ENCODE measurements around the gene CACNA1A.
"Not testable (repeated sequence)": the region's sequence is repeated elsewhere in the genome, so short reads cannot be mapped to it uniquely, and the experiment has no call there.

The CACNA1A gene

DNA sequence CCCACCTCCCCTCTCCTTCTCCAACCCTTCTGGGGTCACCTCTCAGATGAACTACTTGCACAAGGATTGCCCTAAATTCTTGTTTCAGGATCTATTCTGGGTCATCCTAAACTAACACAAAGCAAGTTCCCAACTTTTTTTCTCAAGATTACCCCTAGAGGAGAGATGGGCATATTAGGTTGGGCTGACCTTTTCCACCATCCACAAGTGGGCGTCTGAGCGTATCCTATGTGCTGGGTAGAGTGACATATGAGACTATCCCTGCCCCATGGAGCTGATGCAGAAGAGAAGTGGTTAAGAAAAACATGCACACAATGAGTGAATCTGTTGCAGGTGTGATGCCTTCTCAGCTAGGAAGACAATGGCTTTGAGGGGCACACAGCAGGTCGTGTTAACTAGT, 132.7 kb downstream of the CACNA1A start:
- H3K4me3 ChIP-seq (ENCODE audit: low read depth, low read length), result no peak overlapping the region
- TF ChIP-seq CTCF (conservative IDR thresholded peaks at IDR 0.05; ENCODE audit: low read depth, low read length), result no peak
- DNase-seq (ENCODE audit: low read depth), result no peak

DNA sequence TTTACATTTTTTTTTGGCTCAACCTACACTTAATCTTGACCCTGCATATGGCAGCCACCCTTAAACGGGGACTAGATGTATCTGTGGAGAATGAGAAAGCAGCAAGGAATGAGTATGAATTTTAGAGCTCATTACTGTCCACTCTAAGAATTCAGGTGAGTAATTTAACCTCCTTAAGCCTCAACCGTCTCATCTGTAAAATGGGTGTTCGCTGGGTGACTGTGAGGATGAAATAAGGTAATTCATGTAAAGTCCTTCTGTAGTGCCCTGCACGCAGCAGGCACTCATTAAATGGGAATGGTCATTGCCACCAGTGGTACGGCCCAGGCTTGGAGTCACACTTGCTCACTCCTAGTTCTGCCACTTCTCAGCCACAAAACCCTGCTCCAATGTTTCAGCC, 135.3 kb downstream of the CACNA1A start:
- no peak overlapping the region for H3K4me3 ChIP-seq (ENCODE audit: low read depth, low read length)
- DNase-seq (ENCODE audit: low read depth), result no peak
- no peak for TF ChIP-seq CTCF (conservative IDR thresholded peaks at IDR 0.05; ENCODE audit: low read depth, low read length)

GRCh38 chr19:13366529-13367143, 139.6 kb downstream of the CACNA1A start:
- DNase-seq (ENCODE audit: low read depth), result peak; percentile 24
- TF ChIP-seq CTCF (conservative IDR thresholded peaks at IDR 0.05; ENCODE audit: low read depth, low read length), result peak; percentile 48
- no peak overlapping the region for H3K4me3 ChIP-seq (ENCODE audit: low read depth, low read length)

DNA sequence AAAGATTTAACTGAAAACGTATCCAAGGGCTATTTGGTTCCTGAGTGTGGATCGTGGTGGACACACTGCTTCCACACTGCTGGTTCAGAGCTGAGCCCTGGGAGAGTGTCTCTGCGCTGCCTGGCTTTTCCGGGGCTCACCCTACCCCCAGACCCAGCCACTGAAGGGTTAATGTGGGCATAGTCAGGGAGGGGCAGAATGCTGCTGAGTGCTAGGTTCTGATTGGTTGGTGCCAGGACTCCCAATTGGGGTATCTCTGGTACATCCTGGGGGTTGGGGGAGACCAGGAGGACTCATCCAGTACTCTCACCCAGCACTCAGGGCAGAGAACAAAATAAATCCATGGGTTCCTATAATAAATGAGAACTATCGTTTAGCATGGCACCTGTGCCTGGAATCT, 142.3 kb downstream of the CACNA1A start:
- TF ChIP-seq CTCF (conservative IDR thresholded peaks at IDR 0.05; ENCODE audit: low read depth, low read length), result no peak
- DNase-seq (ENCODE audit: low read depth), result no peak
- no peak overlapping the region for H3K4me3 ChIP-seq (ENCODE audit: low read depth, low read length)

DNA sequence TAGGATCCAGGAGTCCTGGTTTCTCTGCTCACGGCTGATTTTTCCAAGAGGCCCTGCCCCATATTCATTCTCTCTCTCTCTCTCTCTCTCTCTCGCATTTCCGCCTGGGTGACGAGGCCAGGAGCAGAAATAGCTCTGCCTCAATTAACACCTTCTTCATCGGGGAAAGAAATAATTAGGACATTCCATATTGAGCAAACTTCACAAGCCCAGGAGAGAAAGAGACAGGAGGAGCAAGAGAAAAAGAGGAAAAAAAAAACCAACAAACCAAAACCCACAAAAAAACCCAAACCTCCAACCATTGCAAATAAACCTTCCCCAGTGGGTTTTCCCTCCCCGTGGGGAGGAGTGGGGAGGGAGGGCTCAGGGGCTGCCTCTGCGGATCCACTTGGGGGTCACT, 143.0 kb downstream of the CACNA1A start:
- TF ChIP-seq CTCF (conservative IDR thresholded peaks at IDR 0.05; ENCODE audit: low read depth, low read length), result no peak
- no peak for DNase-seq (ENCODE audit: low read depth)
- no peak overlapping the region for H3K4me3 ChIP-seq (ENCODE audit: low read depth, low read length)

DNA sequence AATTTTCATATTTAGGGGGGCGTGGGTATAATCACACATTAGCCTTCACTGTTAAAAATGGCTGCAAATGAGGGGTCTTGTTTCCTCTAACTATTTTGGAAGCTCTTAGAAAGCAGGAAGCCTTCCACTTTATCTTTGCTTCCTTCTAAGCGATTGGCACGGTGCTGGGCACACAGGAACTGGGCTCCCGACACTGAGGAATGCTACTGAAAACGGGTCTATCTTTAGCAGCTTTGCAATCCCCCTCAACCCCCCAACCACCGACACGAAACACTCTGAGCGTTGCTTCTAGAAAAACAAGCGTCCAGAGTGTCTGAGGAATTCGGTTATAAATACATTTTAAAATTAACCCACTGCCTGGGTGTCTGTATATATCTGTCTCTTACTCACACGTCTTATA, 143.6 kb downstream of the CACNA1A start:
- no peak for DNase-seq (ENCODE audit: low read depth)
- no peak for TF ChIP-seq CTCF (conservative IDR thresholded peaks at IDR 0.05; ENCODE audit: low read depth, low read length)
- no peak overlapping the region for H3K4me3 ChIP-seq (ENCODE audit: low read depth, low read length)

DNA sequence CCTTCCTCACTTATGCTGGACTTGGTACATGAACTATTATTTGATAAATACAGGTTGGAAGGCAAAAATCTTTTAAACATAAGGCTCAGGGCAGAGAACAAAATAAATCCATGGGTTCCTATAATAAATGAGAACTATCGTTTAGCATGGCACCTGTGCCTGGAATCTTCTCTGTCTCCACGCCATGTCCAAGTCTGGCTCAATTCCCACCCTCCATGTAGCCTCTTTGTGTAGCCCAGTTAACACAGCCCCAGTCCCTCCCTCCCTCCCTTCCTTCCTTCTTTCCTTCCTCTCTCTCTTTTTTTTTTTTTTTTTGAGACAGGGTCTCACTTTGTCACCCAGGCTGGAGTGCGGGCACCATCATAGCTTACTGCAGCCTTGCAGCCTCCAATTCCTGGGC, 144.6 kb downstream of the CACNA1A start:
- DNase-seq (ENCODE audit: low read depth); H3K4me3 ChIP-seq (ENCODE audit: low read depth, low read length): not testable (repeated sequence)

Measured in choroid plexus epithelial cell (primary cell).